ENCODE data around the gene CLCN1. TPM values are rescaled to one million over a fixed set of nuclear protein-coding genes. Genes with fewer than 3 reads are reported as not detected.
A peak's percentile ranks its signal among the peaks of the same experiment; 100 is the strongest.

Gene CLCN1
- total RNA-seq, 1 donor from 2014 or later = not detected

- Mint-ChIP-seq H3K36me3 (peaks cover 14% of the 10 kb centered on the region), H3K27me3 (ENCODE audit: insufficient read depth, low read depth) (peaks cover 8% of the 10 kb centered on the region), H3K9me3 (peaks cover 4% of the 10 kb centered on the region), H3K27ac (peak overlapping the region; percentile 79), H3K4me1 (peaks cover 5% of the 10 kb centered on the region), H3K4me3 (no peak overlapping the region)
- H3K4me3 ChIP-seq = no peak overlapping the region
- H3F3A ChIP-seq (ENCODE audit: low read depth) = no peaks in the 10 kb centered on the region
- no peaks in the 10 kb centered on the region for H3K4me1 ChIP-seq
- no peaks in the 10 kb centered on the region for H3K9me3 ChIP-seq (ENCODE audit: low read depth)
- no peak overlapping the region for H3K9ac ChIP-seq
- DNase-seq (ENCODE audit: low spot score) = no peak
- no peaks in the 10 kb centered on the region for H3K27me3 ChIP-seq
- no peak overlapping the region for H3K27ac ChIP-seq
- H3K4me2 ChIP-seq = no peak overlapping the region
- TF ChIP-seq EZH2 (IDR thresholded peaks at IDR 0.05) (no peak), EZH2phosphoT487 (IDR thresholded peaks at IDR 0.05) (no peak), CTCF (IDR thresholded peaks at IDR 0.05) (no peak)
- no peak overlapping the region for H2AFZ ChIP-seq (replicated peaks)
- H3K36me3 ChIP-seq = no peaks in the 10 kb centered on the region
- no peaks in the 10 kb centered on the region for H4K20me1 ChIP-seq (ENCODE audit: low read depth)
- no peaks in the 10 kb centered on the region for H3K79me2 ChIP-seq (ENCODE audit: low read depth)
Measured at GRCh38 chr7:143396625-143397556, 81.0 kb downstream of the CLCN1 start.

GRCh38 chr7:143397710-143398530 lies 82.0 kb downstream of the CLCN1 start:
- Mint-ChIP-seq H3K27ac (no peak overlapping the region), H3K27me3 (ENCODE audit: insufficient read depth, low read depth) (peaks cover 8% of the 10 kb centered on the region), H3K4me1 (peaks cover 5% of the 10 kb centered on the region), H3K9me3 (peaks cover 4% of the 10 kb centered on the region), H3K4me3 (no peak overlapping the region), H3K36me3 (peaks cover 8% of the 10 kb centered on the region)
- no peaks in the 10 kb centered on the region for H4K20me1 ChIP-seq (ENCODE audit: low read depth)
- H3K9me3 ChIP-seq (ENCODE audit: low read depth) = no peaks in the 10 kb centered on the region
- H3K36me3 ChIP-seq = no peaks in the 10 kb centered on the region
- no peaks in the 10 kb centered on the region for H3F3A ChIP-seq (ENCODE audit: low read depth)
- no peak for TF ChIP-seq CTCF (IDR thresholded peaks at IDR 0.05)
- TF ChIP-seq EZH2 (IDR thresholded peaks at IDR 0.05) = no peak
- no peak for TF ChIP-seq EZH2phosphoT487 (IDR thresholded peaks at IDR 0.05)
- H3K9ac ChIP-seq = no peak overlapping the region
- H3K4me3 ChIP-seq = no peak overlapping the region
- no peaks in the 10 kb centered on the region for H3K79me2 ChIP-seq (ENCODE audit: low read depth)
- H3K27ac ChIP-seq = no peak overlapping the region
- no peak for DNase-seq (ENCODE audit: low spot score)
- H3K27me3 ChIP-seq = no peaks in the 10 kb centered on the region
- H2AFZ ChIP-seq (replicated peaks) = no peak overlapping the region
- H3K4me1 ChIP-seq = no peaks in the 10 kb centered on the region
- H3K4me2 ChIP-seq = no peak overlapping the region

- H3K9ac ChIP-seq = no peak overlapping the region
- no peaks in the 10 kb centered on the region for H3K36me3 ChIP-seq
- H2AFZ ChIP-seq (replicated peaks) = no peak overlapping the region
- H4K20me1 ChIP-seq (ENCODE audit: low read depth) = no peaks in the 10 kb centered on the region
- no peaks in the 10 kb centered on the region for H3K9me3 ChIP-seq (ENCODE audit: low read depth)
- H3F3A ChIP-seq (ENCODE audit: low read depth) = no peaks in the 10 kb centered on the region
- peaks cover 5% of the 10 kb centered on the region for H3K4me1 Mint-ChIP-seq
- no peak overlapping the region for H3K4me3 Mint-ChIP-seq
- H3K27ac Mint-ChIP-seq = no peak overlapping the region
- peaks cover 6% of the 10 kb centered on the region for H3K27me3 Mint-ChIP-seq (ENCODE audit: insufficient read depth, low read depth)
- no peak overlapping the region for H3K4me2 ChIP-seq
- H3K27ac ChIP-seq = no peak overlapping the region
- DNase-seq (ENCODE audit: low spot score) = no peak
- H3K27me3 ChIP-seq = no peaks in the 10 kb centered on the region
- no peak for TF ChIP-seq CTCF (IDR thresholded peaks at IDR 0.05)
- TF ChIP-seq EZH2 (IDR thresholded peaks at IDR 0.05) = no peak
- TF ChIP-seq EZH2phosphoT487 (IDR thresholded peaks at IDR 0.05) = no peak
- H3K4me3 ChIP-seq = no peak overlapping the region
- no peaks in the 10 kb centered on the region for H3K4me1 ChIP-seq
- no peaks in the 10 kb centered on the region for H3K79me2 ChIP-seq (ENCODE audit: low read depth)
- peaks cover 4% of the 10 kb centered on the region for H3K9me3 Mint-ChIP-seq
- peaks cover 4% of the 10 kb centered on the region for H3K36me3 Mint-ChIP-seq
Measured at GRCh38 chr7:143398616-143399015, 82.7 kb downstream of the CLCN1 start.
